AG04450 (cell line): ENCODE measurements around the gene PABPC3. TPM values are rescaled to one million over a fixed set of nuclear protein-coding genes. Genes with fewer than 3 reads are reported as not detected.

Experiments used
- CTCF ChIA-PET: fragments of 300-600, 350-600 bp; formaldehyde crosslinking; extraction: SDS; loops from one replicate; lab custom pipeline; 2022; ENCODE audit warnings: antibody characterized with exemption, inconsistent platforms; lab: Charles Lee
- POLR2A ChIA-PET: fragments of 350-600 bp; formaldehyde crosslinking; extraction: SDS; loops from one replicate; lab custom pipeline; 2021; ENCODE audit warnings: antibody characterized with exemption, inconsistent platforms; lab: Yijun Ruan, JAX
- DNase-seq: peaks from one replicate; pipeline ENCODE4 v3.0.0-alpha.2; 2011; ENCODE audit warnings: low read depth, low spot score
- H3K27ac ChIP-seq: one replicate; pipeline ENCODE4 v1.5.1; 2012; ENCODE audit warnings: low read depth, low read length, control low read depth
- H3K27me3 ChIP-seq: one replicate; pipeline ENCODE4 v1.6.0; 2012; ENCODE audit warnings: low read length; ENCODE audit not compliant: control insufficient read depth, insufficient read depth
- H3K4me3 ChIP-seq: 2 replicates; pipeline ENCODE4 v1.5.1; 2011; ENCODE audit warnings: mild to moderate bottlenecking, low read depth, low read length, control low read depth
- H3K9me3 ChIP-seq: 2 replicates; pipeline ENCODE4 v1.5.1; 2012; ENCODE audit warnings: low read length; ENCODE audit not compliant: control insufficient read depth, insufficient read depth
- polyA plus RNA-seq: library from polyadenylated mRNA; depleted of rRNA; stranded (reverse); fragments of >200 nt; gene quantifications from 2 replicates; pipeline ENCODE4 v1.2.3, GENCODE V29; 2011
- TF ChIP-seq, protein P1 (sequence below): IDR thresholded peaks from 2 replicates; pipeline ENCODE4 v1.5.1; 2011; ENCODE audit warnings: low read depth, low read length, control low read depth, inconsistent platforms

The PABPC3 gene
- polyA plus RNA-seq, 1 experiment, result 0.50 TPM

DNA sequence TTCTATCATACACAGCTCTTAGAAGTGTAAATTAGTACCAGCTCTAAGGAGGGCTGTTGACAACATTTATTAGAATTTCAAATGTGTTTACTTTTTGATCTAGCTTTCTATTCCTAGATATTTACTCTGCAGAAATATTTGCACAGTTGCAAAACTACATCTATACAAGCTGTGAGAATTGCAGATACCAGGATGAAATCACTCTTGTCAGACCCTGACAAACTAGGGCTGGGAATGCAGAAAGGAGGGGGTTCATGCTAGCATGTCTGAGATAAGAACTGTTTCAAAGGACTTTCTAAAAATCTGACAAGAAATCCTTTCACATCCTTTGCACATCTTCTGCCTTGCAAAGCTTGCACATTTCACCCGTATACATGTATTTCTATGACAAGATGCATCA lies 11.8 kb upstream of the PABPC3 start:
- TF ChIP-seq, protein P1, sequence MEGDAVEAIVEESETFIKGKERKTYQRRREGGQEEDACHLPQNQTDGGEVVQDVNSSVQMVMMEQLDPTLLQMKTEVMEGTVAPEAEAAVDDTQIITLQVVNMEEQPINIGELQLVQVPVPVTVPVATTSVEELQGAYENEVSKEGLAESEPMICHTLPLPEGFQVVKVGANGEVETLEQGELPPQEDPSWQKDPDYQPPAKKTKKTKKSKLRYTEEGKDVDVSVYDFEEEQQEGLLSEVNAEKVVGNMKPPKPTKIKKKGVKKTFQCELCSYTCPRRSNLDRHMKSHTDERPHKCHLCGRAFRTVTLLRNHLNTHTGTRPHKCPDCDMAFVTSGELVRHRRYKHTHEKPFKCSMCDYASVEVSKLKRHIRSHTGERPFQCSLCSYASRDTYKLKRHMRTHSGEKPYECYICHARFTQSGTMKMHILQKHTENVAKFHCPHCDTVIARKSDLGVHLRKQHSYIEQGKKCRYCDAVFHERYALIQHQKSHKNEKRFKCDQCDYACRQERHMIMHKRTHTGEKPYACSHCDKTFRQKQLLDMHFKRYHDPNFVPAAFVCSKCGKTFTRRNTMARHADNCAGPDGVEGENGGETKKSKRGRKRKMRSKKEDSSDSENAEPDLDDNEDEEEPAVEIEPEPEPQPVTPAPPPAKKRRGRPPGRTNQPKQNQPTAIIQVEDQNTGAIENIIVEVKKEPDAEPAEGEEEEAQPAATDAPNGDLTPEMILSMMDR, result no peak
- CTCF ChIA-PET, result interaction anchor here (0.7 to 2.8 kb wide), 4 partner anchors 13 to 291 kb away, joined by 3 to 17 read pairs (median 4); no protein-coding TSS in a partner anchor
- H3K27me3 ChIP-seq, result no peaks in the 10 kb centered on the region
- no peak overlapping the region for H3K4me3 ChIP-seq
- no peak overlapping the region for H3K27ac ChIP-seq
- H3K9me3 ChIP-seq, result no peaks in the 10 kb centered on the region
- POLR2A ChIA-PET, result no interaction called here
- DNase-seq, result no peak

DNA sequence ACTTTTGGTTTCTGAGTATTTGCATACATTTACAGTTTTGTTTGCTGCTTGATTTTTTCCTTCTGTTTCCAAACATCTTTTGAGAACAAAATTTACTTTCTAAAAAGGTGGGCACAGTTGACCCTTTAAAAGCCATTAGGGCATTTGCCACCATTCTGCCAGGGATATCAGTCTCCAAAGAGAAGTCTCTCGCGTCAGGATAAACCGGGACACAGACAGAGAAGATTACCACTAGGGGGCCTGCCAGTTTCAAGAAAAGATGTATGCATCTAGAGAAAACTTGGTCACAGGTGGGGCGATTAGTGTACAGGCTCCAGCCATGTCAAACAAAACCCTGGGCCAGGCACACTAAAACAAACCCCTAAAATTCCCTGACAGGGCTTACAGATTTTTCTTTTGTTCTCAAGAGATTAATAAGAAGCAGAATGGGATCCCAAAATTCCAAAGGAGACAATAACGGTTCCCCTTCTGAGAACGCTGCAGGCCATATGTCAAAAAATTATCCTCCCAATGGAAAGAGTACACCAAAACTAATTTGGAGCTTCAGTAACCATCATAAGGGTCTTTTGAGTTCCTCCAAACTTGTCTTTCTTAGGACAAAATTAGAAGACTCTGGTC lies 10.7 kb upstream of the PABPC3 start:
- DNase-seq, result no peak
- TF ChIP-seq, protein P1, result peak; percentile 73
- no peaks in the 10 kb centered on the region for H3K9me3 ChIP-seq
- no peak overlapping the region for H3K27ac ChIP-seq
- H3K27me3 ChIP-seq, result peaks cover 2% of the 10 kb centered on the region
- ChIA-PET CTCF (interaction anchor here (0.8 to 2.8 kb wide), 3 partner anchors 11 to 27 kb away, joined by 3 to 17 read pairs (median 3); partner anchors contain the start of gene PABPC3), POLR2A (no interaction called here)
- H3K4me3 ChIP-seq, result no peak overlapping the region

DNA sequence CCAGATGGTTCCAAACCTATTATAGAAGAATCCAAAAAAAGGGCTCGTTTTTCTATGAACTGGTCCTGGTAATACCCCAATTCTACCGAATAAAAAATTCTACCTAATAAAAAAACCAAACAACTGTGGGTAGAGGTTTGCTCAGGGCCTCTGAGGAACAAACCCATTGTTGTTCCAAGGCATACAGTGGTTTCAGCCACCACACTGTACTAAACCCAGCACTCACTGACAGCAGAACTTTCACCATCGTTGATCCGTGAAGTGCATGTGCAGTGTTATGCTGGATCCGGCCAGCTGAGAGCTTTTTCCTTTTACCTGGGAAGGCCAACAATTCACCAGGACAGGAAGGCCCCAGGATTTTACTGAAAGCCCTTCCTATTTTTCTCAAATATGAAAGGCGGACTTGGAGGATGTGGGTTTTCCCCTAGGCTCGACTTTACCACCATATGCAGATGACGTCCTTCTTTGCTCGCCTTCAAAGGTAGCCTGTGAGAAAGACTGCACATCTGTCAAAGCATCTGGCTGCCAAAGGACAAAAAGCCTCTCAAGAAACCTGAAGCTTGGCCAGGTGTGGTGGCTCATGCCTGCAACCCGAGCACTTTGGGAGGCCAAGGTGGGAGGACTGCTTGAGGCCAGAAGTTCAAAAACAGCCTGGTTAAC lies 7.2 kb upstream of the PABPC3 start:
- H3K9me3 ChIP-seq, result no peaks in the 10 kb centered on the region
- H3K4me3 ChIP-seq, result no peak overlapping the region
- ChIA-PET CTCF (interaction anchor here (0.6 kb wide), 1 partner anchor 64 kb away, joined by 4 read pairs; no protein-coding TSS in a partner anchor), POLR2A (no interaction called here)
- peaks cover 2% of the 10 kb centered on the region for H3K27me3 ChIP-seq
- H3K27ac ChIP-seq, result no peak overlapping the region
- no peak for DNase-seq
- TF ChIP-seq, protein P1, result no peak

DNA sequence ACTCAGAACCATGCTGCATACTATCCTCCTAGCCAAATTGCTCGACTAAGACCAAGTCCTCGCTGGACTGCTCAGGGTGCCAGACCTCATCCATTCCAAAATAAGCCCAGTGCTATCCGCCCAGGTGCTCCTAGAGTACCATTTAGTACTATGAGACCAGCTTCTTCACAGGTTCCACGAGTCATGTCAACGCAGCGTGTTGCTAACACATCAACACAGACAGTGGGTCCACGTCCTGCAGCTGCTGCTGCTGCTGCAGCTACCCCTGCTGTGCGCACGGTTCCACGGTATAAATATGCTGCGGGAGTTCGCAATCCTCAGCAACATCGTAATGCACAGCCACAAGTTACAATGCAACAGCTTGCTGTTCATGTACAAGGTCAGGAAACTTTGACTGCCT lies 1.5 kb downstream of the PABPC3 start:
- CTCF ChIA-PET, result interaction anchor here (1.0 to 2.6 kb wide), 2 partner anchors 13 to 16 kb away, joined by 3 to 9 read pairs; no protein-coding TSS in a partner anchor

More for the DNA sequence above, 1.5 kb downstream of the PABPC3 start:
- Histone ChIP-seq H3K27me3 (peaks cover 4% of the 10 kb centered on the region), H3K27ac (no peak overlapping the region), H3K9me3 (peaks cover 5% of the 10 kb centered on the region; the same call in 1 of the 2 replicates), H3K4me3 (no peak overlapping the region)
- TF ChIP-seq, protein P1, result no peak
- POLR2A ChIA-PET, result no interaction called here
- DNase-seq, result no peak
